ENCODE data around the gene SLC19A3.
"Not testable (repeated sequence)": the region's sequence is repeated elsewhere in the genome, so short reads cannot be mapped to it uniquely, and the experiment has no call there.

Gene SLC19A3

GRCh38 chr2:227703280-227703732, 14.5 kb downstream of the SLC19A3 start:
- DNase-seq, result no peak

- DNase-seq, result no peak
These were observed 16.3 kb downstream of the SLC19A3 start for GRCh38 chr2:227701556-227701955.

- no peak for DNase-seq
These were observed 20.7 kb downstream of the SLC19A3 start for GRCh38 chr2:227696990-227697679.

- no peak for DNase-seq
These were observed 30.6 kb downstream of the SLC19A3 start for GRCh38 chr2:227687189-227687588.

DNA sequence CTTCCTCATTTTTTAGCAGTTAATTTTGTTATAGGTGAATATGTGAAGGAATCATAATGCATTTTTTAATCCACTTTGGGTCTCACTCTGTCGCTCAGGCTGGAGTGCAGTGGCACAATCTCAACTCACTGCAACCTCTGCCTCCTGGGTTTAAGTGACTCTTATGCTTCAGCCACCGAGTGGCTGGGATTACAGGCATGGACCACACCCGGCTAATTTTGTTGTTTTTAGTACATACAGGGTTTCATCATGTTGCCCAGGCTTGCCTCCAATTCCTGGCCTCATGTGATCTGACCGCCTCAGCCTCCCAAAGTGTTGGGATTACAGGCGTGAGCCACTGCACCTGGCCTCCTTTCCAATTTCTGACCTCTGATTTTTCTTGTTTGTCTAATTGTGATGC, 33.6 kb downstream of the SLC19A3 start:
- DNase-seq, result no peak

- no peak for DNase-seq
These were observed 39.9 kb downstream of the SLC19A3 start for GRCh38 chr2:227677928-227678327.

DNA sequence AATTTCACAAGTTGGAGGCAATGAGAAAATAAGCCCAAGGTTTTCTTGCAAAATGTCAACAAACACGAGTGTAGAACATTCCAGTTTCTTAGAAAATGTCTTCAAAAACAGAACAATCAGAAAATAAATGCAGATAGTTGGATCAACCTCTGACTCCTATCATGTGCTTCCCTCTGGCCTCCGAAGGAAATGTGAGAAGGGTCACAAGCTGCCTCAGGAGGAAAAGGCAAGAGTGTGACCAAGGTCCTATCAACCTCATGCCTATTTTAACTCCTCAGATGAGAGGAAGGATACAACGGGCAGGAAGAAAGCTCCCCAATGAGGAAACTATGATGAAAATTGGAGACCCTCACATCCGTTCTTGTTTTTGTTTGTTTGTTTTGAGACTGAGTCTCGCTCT, 43.3 kb downstream of the SLC19A3 start:
- no peak for DNase-seq

- DNase-seq, result not testable (repeated sequence)
These were observed 44.2 kb downstream of the SLC19A3 start for GRCh38 chr2:227673620-227674019.

GRCh38 chr2:227671170-227671905, 46.5 kb downstream of the SLC19A3 start:
- no peak for DNase-seq

DNA sequence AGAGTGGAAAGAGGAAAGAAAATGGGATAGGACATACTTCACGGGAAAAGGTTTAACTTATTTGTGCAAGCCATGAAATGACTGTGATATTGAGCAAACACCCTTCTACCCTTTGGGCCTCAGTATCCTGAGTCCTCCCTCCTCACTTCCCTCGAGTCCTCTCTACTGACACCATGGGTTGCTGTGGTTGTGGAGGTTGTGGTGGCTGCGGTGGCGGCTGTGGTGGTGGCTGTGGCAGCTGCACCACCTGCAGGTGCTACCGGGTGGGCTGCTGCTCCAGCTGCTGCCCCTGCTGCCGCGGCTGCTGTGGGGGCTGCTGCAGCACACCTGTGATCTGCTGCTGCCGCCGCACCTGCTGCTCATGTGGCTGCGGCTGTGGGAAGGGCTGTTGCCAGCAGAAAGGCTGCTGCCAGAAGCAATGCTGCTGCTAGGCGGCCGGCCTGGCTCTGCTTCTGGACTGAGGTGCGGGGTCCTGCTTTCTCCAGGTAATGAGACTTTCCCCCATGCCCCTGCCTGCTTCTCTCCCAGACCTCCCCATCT, 51.1 kb downstream of the SLC19A3 start, which contains the start of gene SCYGR5:
TSS of gene SCYGR5 (plus strand) at position 174 of the 540 bp plus-strand sequence. CDS start at position 174, 0 bp downstream.
- DNase-seq, result not testable (repeated sequence)

DNA sequence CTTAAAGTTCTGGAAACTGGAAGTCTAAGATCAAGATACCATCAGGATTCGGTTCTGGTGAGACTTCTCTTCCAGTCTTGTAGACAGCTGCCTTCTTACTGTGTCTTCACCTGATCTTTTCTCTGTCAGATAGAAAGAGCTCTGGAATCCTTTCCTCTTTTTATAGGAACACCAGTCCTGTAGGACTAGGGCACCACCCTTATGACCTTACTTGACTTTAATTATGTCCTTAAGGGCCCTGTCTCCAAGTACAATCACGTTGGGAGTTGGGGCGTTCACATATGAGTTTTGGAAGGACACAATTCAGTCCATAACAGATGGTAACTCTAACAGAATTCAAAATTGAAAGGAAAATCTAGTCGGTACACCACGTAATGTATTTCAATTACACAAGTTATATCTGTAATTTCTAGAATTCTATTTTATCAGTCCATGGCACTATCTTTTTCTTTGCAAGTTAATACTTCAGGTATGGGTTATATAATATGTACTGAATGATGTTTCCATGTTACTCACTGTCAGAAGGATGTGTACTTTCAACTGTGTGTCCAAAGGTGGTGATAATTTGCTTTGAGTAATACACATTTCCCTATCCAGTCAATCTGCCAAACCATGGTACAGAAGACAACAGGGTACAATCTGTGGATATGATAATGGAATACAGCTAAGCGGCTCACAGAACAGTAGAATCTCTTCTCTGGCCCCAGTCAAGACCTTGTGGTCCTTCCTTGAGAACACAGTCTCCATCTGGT, 52.5 kb downstream of the SLC19A3 start:
- DNase-seq, result no peak

- DNase-seq, result no peak
These were observed 56.0 kb downstream of the SLC19A3 start for GRCh38 chr2:227661827-227662226.

- no peak for DNase-seq
These were observed 56.7 kb downstream of the SLC19A3 start for GRCh38 chr2:227661025-227661649.

DNA sequence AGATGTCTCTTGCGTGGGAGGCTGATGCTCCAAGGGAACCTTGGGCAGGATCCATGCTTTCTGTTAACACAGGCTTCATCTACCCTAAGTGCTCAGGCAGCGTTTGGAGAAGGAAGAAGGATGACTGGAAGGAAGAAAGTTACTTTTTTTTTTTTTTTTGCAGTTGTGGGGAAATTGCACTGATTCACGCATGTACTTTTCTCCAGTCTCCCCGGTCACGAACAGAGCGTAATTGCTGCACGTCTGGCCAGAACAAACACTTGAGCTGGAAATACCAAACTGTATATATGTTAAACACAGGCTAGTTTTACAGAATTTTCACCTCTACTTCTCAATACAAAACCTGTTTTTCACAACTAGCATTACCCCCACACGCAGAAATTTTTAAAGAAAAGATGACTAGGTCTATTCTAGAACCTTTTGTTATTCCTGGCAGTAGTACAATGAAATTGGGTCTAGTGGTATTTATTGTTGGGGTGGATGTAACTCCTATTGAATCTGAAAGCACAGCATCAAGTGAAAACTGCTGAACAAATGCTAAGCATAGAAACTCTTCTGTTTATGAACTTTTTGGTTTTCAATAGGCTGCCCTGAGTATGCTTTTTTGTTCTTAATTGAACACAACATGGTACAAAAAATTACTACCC, 60.5 kb downstream of the SLC19A3 start:
- DNase-seq, result no peak

- peak; percentile 80 for DNase-seq
These were observed 62.4 kb downstream of the SLC19A3 start for GRCh38 chr2:227655454-227655853.

- DNase-seq, result no peak
These were observed 63.4 kb downstream of the SLC19A3 start for GRCh38 chr2:227654426-227654825.

GRCh38 chr2:227653419-227653818, 64.4 kb downstream of the SLC19A3 start:
- DNase-seq, result peak; percentile 14

GRCh38 chr2:227643990-227644551, 73.8 kb downstream of the SLC19A3 start:
- no peak for DNase-seq

GRCh38 chr2:227642656-227643055, 75.2 kb downstream of the SLC19A3 start:
- no peak for DNase-seq

- DNase-seq, result no peak
These were observed 83.6 kb downstream of the SLC19A3 start for GRCh38 chr2:227634201-227634600.
